Measurements from ENCODE around the gene ELOVL2. TPM values are rescaled to one million over a fixed set of nuclear protein-coding genes. Genes with fewer than 3 reads are reported as not detected.

The ELOVL2 gene
- total RNA-seq, 1 experiment from 2014 or later: 0.07 TPM

- TF ChIP-seq SP1 (IDR thresholded peaks at IDR 0.05; ENCODE audit: low read depth) (no peak), ELF1 (IDR thresholded peaks at IDR 0.05; ENCODE audit: borderline replicate concordance, low read depth) (no peak)
These were observed 32.3 kb downstream of the ELOVL2 start (continued) for GRCh38 chr6:11011787-11012234.

- POLR2A ChIA-PET: interaction anchor here (1.0 kb wide), 1 partner anchor 78 kb away, joined by 3 read pairs; no protein-coding TSS in a partner anchor
- H3K4me3 ChIP-seq (replicated peaks in 1 of 2; ENCODE audit: low read depth in 1 of 2, low read length in 2 of 2): peak overlapping the region; percentile 25 to 47
These were observed 34.8 kb downstream of the ELOVL2 start for GRCh38 chr6:11009353-11009752.

More at GRCh38 chr6:11009353-11009752, 34.8 kb downstream of the ELOVL2 start:
- intact Hi-C loops (cut with micrococcal nuclease): no loop called here
- no peaks in the 10 kb centered on the region for H4K20me1 ChIP-seq (ENCODE audit: insufficient read depth)
- peak overlapping the region; percentile 95 for H2AFZ ChIP-seq (ENCODE audit: low read depth, low read length, poor library complexity, severe bottlenecking)
- peaks cover 21 to 44% of the 10 kb centered on the region in 2 experiments for H3K4me1 ChIP-seq (ENCODE audit: control insufficient read depth in 1 of 2, insufficient read depth in 2 of 2, low read length in 2 of 2)
- RAD21 ChIA-PET (ENCODE audit: low non-redundant PET in 1 of 2, low total read pairs in 2 of 2, uncharacterized antibody in 2 of 2, unreplicated experiment in 2 of 2): no interaction called here
- H3K4me2 ChIP-seq (ENCODE audit: low read length): peak overlapping the region; percentile 88
- peak; percentile 67 for ATAC-seq
- H3K9ac ChIP-seq (ENCODE audit: low read length): peak overlapping the region; percentile 24
- no peaks in the 10 kb centered on the region for H3K9me2 ChIP-seq (ENCODE audit: insufficient read depth)
- no TSS peak for BruUV-seq (replicated peaks)
- peak; percentile 34 for DNase-seq (ENCODE audit: low read depth, low spot score)
- CTCF ChIA-PET: interaction anchor here (0.7 to 1.0 kb wide), 2 partner anchors 55 to 59 kb away, joined by 3 to 4 read pairs; no protein-coding TSS in a partner anchor
- H3K9me3 ChIP-seq (ENCODE audit: control insufficient read depth in 1 of 2, insufficient read depth in 1 of 2, low read depth in 1 of 2, low read length in 2 of 2): no peaks in the 10 kb centered on the region
- no peak overlapping the region for H3K27ac ChIP-seq (ENCODE audit: low read depth, low read length)
- no peaks in the 10 kb centered on the region for H3K79me2 ChIP-seq (ENCODE audit: insufficient read depth, low read length)
- H3K36me3 ChIP-seq (ENCODE audit: control insufficient read depth in 1 of 2, insufficient read depth in 2 of 2, low read length in 2 of 2): no peaks in the 10 kb centered on the region
- TF ChIP-seq CBX3 (IDR thresholded peaks at IDR 0.05; ENCODE audit: low read depth) (0 out of 2 replicates have a peak, but pooled peaks have one; percentile 20), SRF (IDR thresholded peaks at IDR 0.05; ENCODE audit: low read depth) (no peak), SIN3A (IDR thresholded peaks at IDR 0.05; ENCODE audit: low read depth) (0 out of 2 replicates have a peak, but pooled peaks have one; percentile 27), SP1 (IDR thresholded peaks at IDR 0.05; ENCODE audit: low read depth) (peak; percentile 59), FOSL1 (IDR thresholded peaks at IDR 0.05; ENCODE audit: low read depth) (peak; percentile 83), CEBPB (IDR thresholded peaks at IDR 0.05; ENCODE audit: low read depth) (no peak), MAX (IDR thresholded peaks at IDR 0.05) (0 out of 2 replicates have a peak, but pooled peaks have one; percentile 13), ATF3 (IDR thresholded peaks at IDR 0.05) (no peak), POLR2AphosphoS5 (IDR thresholded peaks at IDR 0.05; ENCODE audit: low read depth, low read length) (0 out of 2 replicates have a peak, but pooled peaks have one; percentile 22), JUND (IDR thresholded peaks at IDR 0.05) (peak; percentile 76)
- H3K27me3 ChIP-seq (ENCODE audit: insufficient read depth, low read length): no peaks in the 10 kb centered on the region
